ENCODE results near the gene ARPP21.
"Not testable (repeated sequence)": the region's sequence is repeated elsewhere in the genome, so short reads cannot be mapped to it uniquely, and the experiment has no call there.

The ARPP21 gene

DNA sequence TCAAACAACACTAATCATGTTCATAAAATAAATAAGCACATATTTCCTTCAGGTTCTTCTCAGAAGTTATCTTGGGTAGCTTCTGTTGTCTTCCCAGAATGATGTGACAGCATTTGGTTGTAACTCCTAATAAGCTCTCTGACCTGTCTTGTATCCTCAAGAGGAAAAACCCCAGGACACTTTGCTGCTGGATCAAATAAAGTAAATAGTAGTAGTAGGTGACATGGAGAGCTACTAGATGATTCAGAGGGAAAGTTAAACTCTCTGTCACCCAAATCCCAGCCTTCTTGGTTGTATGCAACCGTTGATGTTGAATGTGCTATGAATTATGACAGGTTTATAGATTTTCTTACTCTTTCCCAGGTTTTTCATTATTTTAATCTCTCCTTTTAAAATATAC, 143.0 kb downstream of the ARPP21 start:
- DNase-seq: no peak

DNA sequence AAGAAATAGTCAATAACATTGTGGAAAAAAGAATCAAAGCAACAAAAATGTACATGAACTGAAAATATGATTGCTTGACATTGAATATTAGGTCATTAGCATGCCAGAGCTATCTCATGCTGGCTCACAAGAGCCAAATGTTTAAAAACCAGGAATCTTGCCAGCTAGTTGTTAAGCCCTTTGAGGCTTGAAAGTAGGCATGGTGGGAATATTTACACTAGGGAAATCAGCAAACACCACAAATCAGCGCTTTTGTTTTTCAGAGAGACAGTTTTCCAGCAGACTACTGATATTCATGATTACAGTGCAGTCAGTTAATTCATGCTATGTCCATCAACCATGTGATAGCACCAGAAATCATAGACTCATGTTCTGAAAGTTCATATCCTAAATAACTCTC, 144.8 kb downstream of the ARPP21 start:
- no peak for DNase-seq

DNA sequence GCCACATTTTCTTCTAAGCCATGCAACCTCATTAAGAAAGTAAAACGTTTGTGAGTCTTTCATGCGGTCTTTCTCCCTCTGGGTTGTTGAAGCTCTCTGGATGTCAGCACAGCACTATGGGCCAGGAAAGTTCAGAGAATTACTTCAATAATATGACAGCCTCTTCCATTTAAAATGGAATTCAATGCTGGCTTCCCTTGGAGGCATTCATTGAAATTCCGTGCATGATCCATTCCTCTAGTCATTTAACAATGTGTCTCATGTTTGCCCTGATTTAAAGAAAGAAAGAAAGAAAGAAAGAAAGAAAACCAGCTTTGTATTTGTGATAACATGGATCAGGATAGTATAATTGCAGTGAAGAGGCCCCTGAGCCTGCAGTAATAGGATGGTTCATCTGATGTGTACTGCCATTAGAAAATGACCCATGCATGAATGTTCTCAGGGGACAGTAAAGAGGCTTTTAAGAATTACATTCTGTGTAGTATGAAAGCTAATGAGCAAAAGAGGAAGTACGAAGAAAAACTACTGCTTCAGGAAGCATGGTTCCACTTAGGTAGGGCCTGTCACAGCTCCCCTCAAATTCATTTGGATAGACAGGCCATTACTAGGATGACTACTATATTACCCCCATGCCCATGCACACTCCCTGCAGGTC, 146.0 kb downstream of the ARPP21 start:
- no peak for DNase-seq

DNA sequence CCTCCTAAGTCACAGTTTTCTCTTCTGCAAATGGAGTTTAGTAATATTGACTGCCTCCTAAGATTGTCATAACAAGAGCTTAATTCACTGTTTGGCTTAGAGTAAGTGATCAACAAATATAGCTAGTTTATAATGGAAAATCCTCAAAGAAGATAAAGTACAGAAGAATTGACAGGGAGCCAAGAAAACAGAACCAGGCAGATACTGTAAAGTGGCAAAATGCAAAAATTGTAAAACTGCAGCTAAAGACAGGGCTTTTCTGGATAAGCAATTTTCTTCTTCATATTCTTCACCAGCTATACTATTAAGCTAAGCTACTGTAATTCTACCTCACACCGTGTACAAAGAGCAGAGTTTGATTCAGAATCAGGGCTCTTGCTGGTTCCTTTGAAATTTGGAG, 148.6 kb downstream of the ARPP21 start:
- DNase-seq: no peak

DNA sequence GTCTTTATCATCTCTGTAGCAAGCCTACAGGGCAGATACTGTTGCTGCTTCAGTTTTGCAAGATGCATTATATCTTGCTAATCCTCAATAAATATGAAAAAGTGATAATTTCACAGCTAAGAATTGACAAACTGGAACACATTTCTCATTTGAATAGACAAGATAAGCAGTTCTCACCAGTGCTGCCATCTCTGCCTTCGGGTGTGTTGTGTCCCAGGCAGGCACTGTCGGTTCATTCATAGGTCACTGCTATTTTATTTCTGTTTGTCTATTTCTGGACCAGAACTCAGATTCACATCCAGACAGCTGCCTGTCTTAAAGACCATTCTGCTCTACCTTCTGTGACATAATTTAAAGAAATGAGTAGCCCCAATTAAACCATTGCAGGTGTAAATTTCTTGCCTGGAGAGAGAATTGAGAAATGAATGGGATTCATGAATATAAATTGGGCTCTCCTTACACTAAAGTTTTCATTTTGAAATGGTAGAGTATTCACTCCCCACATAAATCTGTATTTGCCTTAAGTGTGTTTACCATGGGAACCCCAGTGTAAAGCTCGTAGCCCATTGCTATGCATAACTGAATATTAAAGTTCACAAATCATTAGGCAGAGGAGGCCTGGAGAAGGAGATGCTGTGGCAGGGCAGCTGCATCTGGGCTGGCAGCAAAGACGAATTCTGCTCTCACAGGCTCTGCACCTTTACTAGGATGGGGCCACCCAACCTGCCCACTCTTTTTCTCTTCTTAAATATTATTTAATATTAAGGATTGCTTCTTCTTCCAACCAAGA, 149.9 kb downstream of the ARPP21 start:
- DNase-seq: no peak

DNA sequence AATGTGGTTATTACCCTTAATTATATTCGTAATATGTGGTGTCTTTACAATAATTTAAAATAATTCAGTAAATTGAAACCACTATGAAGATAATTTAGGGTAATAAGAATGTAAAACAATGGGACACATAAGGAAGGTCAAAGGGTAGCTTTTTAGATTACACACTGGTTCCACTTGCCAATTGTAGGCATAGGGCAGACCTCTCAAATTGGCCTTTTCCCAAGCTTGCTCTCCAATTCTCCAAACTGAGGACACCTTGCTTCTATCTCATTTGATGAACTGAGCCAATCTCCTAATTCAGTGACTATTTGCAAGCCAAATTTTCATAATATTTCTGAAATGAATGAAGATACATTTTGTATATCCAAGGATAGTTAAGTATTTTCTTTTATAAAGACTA, 151.4 kb downstream of the ARPP21 start:
- no peak for DNase-seq

DNA sequence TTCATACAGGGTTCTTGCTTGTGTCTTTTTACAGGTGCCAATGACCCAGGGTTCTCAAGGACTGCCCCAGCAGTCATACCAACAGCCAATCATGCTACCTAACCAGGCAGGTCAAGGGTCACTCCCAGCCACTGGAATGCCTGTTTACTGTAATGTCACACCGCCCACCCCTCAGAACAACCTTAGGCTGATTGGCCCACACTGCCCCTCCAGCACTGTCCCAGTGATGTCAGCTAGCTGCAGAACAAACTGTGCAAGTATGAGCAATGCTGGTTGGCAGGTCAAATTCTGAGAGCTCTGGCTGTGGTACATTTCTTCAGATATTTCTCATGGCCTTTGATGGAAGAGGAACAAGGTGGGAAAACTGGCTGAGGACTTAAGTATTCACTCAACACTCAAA, 154.3 kb downstream of the ARPP21 start:
- no peak for DNase-seq

DNA sequence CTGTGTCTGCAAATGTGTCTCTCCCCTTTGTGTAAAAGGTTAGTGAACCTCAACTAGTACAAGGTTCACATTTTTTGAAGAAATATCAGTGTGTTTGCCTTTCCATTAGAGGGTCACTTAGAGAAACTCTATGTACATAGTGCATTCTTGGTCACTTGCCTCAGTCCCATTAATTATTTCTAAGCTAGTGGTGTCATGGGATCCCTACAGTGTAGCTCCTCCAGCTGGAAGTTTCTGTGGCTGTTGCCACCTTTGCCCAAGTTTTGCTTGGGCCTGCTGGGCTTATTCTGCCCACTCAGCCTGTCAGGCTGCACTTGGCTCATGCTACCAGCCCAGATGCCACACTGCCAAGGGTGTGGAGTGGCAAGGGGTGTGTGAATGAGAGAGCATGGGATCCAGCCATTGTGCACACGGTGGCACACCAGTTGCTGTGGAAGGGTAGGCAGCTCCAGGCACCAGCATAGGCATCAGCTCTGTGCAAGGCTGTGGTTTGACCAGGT, 161.7 kb downstream of the ARPP21 start:
- no peak for DNase-seq

DNA sequence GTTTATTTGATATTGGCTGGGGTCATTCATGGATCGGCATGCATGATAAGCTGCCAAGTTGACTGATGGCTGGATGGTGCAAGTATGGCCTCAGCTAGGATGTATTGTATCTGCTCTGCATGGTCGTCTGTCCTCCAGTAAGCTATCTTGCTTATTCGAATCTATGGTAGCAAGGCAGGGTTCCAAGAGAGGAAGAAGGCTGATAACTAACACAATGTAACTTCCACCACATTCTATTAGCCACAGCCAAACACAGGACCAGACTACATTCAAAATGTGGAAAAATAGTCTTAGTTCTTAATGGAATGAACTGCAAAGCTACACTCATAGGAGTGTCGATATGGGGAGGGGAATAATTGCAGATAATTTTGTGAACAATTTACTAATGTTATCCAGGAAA, 175.2 kb downstream of the ARPP21 start:
- DNase-seq: no peak

DNA sequence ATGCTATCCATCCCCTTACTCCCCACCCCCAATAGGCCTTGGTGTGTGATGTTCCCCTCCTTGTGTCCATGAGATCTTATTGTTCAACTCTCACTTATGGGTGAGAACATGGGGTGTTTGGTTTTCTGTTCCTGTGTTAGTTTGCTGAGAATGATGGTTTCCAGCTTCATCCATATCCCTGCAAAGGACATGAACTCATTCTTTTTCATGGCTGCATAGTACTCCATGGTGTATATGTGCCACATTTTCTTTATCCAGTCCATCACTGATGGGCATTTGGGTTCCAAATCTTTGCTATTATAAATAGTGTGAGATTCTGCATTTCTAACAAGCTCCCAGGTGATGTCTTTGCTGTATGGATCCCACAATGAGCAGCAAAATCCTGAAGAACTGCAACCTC, 176.5 kb downstream of the ARPP21 start:
- DNase-seq: not testable (repeated sequence)

DNA sequence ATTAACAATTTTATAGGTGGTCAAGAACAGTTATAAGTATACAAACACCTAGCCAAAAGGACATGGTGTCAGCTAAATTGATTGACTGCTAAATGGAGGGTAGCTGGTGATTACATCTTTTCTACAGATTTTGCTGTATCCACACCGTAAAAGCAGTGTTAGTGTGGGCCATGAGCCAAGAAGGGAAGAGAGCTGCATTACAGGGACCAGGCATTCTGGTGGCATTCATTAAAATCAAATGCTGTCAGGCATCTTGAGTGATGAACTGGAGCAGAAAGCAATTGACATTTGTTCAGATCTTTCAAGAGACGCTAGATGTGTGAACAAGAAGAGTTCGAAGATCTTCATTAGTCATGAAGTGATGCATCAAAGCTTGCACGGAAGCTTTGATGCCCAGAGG, 177.9 kb downstream of the ARPP21 start:
- no peak for DNase-seq

DNA sequence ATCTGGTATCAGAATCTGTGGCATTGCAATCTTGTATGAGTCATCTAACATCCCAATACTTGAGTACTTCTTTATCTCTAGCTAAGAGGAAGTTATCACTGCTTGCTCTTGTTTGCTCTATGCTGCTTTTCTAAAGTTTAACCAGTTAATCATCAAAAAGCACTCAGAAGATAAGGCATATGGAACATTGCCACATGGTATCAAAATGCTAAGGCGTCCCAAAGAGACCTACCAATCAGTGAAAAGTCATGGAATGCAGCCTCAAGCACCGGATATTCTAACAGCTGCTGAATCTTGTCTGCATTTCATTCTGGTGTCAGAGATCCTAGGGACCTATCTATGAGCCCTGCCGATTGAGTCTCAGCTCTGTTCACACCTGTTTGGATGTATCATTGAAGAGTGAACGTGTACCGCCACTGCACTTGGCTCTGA, 192.8 kb downstream of the ARPP21 start:
- DNase-seq: no peak

All from NCI-H1417 treated with DMSO at 0.1 percent for 48 hours (cell line).